CD4-positive, alpha-beta T cell treated with Interferon gamma for 1 hour (primary cell): Measurements from ENCODE around the gene ZFYVE28.

ENCODE experiments used
- DNase-seq: peaks from one replicate; pipeline ENCODE4 v3.0.0-alpha.2; 2020

Gene ZFYVE28

DNA sequence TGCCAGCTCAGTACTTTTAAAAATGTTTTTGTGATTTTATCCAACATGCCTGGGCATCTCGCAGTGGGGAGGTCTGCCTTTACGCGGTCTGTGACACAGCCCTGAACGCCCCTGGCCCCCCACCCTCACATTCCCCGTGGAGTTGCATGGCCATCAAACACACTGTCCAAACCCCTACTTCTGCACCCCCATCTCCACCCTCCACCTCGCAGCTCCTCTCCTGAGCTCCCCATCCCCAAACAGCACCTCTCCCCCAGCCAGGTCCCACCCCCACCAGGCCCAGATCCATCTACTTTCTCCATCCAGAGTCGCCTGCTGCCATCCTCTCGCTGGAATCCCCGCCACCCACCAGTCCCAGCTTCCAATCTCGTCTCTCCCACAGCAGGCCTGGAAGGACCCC, 9.5 kb downstream of the ZFYVE28 start:
- DNase-seq: no peak

DNA sequence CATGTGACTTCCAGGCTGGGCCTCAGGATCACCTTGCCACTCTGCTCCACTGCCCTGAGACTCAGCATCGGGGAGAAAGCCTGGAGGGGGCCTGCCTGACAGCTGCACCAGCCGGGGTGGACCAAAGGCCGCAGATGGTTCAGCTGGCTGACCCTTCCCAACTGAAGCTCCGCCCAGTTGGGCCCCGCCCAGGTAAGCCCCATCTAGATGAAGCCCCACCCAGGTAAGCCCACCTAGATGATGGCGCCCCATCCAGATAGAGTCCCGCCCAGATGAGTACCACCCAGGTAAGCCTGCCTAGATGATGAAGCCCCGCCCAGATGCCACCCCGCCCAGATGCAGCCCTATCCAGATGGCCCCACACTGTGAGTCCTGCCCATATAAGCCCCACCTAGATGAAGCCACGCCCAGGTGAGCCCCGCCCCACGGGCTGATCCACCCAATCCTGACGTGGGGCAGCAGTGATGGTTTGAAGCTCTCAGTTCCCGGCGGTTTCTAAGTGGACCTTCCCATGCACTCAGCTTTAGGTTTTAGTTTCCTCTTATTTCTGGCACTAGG, 10.0 kb downstream of the ZFYVE28 start:
- DNase-seq: no peak

DNA sequence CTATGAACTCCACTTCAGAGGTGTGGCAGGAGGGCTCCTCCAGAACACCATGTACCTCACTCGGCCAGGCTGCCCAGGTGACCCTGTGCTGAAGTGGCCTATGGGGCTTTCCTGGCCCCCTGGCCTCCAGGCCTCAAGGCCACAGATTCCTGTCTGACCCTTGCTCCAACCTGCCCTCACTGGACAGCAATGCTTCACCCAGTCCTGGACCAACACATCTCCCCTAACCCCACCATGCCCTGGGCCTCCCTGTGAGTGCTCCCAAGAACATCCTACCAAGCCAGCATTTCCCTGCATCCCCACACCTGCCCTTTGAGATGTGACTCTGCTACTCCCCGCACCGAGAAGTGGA, 10.5 kb downstream of the ZFYVE28 start:
- DNase-seq: no peak

DNA sequence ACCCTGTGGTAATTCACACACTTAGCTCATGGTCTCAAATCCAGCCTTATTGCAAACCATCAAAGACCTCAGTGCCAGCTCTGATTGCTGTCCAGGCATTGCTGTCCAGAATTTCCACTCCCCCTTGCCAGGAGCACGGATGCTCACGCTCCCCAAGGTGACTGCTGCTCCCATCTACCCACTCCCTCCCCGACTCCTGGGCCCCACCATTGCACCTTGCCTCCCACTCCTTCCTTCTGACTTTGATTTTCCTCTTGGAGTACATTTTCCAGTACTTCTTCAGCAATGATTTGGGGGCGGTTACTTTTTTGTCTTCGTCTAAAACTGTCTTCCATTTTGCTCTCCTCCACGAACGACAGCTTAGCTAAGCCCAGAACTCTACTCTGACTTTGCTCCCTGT, 11.5 kb downstream of the ZFYVE28 start:
- DNase-seq: no peak

DNA sequence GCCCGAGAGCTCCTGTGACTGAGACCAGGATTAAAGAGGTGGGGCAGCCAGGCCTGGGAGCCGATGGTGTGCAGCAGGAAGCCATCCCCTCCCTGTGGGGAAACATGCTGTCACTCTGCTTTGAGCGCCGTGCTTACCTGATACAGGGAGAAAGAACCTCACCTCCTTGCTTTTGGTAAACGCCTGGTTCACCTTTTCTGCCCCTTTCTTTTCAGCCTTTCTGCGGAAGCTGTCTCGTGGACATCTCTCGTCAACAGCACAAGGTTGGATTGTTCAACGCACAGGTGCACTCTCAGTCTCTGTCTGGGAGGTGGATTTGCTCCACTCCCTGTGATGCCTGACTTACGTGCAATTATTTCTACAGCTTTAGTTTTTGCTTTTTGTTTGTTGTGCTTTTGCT, 12.0 kb downstream of the ZFYVE28 start:
- DNase-seq: no peak

DNA sequence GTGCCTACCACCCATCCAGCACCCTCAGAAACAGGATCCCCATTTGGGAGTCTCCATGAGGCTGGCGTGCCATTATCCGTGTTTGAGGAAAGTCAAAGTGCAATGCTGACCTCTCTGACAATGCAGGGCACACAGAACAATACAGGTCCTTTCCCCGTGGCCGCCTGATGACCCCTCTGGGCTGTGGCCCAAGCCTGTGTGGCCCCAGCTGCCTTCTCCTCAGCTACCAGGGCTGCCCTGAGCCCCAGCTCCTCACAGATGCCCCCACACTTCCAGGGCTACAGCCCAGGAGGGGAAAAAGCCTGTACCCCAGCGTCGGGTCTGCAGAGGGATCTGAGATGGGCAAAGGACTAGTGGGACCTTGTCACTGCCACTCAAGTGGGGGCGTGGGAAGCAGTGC, 15.5 kb downstream of the ZFYVE28 start:
- DNase-seq: no peak

DNA sequence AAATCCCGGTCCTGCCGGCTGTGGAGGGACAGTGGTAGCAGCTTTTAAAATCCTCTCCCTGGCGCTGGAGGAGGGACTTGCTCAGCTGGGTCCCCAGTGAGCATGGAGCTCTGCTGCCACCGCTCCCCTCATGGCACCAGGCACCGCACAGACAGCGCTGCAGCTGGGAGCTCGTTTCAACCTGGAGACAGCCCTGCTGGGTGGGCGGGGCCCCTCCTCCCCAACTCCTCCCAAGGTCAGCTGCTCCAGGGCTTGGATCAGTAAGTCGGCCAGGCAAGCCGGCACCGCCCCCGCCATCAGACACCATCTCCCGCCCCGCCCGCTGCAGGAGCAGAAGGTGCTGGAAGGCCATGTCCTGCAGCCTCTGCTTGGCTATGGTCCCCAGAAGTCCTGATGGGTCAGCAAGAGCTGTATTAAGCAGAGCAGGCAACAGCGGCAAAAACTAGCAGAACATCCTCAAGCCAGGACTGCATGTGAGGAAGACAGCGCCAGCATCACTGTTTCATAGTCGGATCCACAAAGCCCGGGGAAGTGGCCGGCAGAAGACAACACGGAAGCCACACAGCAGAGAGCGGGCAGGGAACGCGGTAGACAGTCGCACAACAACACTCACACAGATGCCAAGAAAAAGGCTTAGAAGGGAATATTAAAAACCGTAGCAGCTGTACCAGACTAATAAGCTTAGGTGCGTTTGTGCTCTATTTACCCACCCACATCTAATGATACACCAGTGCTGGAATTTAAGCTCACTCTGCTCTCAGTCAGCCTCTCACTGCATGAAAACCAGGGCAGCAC, 16.2 kb downstream of the ZFYVE28 start:
- no peak for DNase-seq

DNA sequence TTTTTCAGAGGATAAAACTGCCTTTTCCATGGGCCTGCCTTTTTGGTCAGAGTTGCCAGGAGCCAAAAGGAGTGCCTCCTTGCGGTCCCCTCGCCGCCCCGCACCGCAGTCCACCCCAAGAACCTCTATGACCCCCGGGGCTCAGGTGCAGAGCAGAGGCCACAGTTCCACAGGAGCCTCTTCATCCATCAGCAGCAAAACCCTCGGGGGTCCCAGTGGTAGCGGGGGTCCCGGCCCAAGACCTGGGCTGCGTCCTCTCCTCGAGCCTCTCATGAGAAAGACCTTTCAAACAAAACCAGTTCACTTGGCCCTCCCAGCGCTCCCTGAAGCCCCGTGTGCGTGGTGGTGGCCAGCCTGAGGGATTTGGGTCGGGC, 16.8 kb downstream of the ZFYVE28 start:
- DNase-seq: no peak

DNA sequence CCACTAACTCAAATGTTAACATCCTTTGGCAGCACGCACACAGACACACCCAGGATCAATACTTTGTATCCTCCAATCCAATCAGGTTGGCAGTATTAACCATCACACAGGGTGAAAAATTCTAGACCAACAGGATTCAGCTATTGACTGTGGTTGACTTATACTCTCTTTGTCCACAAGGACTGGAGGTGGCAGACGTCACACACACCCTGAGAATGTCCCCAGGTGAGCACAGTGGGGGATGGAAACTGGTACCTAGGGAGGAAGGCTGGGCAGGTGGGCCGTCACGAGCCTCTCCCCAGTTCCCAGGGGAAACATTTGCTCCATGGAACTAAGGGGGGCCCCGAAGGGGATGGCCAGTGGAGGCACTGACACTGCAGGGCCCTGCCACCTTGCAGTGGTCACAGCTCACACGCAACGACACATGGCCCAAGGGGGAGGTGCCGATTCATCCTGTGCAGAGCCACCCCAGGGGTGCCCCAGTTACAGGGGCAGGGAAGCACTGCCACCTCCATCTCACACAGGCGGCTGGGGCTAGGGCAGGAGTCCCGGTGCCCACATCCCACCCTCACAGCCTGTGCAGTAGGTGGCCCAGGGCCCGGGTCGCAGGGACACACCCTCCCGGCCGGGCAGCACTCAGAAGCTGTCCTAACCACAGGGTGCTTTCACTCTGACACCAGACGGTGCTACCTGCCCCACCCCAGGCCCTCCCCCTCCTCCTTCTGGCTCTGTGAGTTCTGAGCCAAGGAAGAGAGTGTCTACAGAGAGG, 17.4 kb downstream of the ZFYVE28 start:
- no peak for DNase-seq

DNA sequence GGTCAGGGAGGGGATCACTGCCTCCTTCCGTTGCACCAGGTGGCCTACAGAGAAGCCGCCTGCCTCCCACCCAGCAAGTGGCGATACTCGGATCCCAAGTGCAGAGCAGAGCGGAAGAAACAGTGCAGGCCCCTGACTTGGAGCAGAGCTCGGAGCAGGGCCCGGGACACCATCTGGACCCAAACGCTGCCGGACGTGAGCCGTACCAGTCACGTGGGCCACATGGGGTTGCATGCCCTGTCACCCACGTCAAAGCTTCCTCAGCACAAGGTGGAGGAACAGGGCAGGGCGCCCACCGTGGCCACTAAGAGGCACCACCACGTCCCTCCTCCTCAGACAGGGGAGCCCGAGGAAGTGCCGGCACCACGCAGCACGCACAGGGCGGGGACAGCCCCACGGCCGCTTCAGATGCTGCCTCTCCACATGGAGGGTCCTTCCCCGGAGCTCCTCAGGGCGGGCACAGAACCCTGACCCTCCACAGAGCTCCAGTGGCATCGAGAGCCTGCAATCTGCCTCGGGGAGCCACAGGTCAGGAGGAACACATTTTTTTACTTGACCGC, 18.7 kb downstream of the ZFYVE28 start:
- DNase-seq: no peak

DNA sequence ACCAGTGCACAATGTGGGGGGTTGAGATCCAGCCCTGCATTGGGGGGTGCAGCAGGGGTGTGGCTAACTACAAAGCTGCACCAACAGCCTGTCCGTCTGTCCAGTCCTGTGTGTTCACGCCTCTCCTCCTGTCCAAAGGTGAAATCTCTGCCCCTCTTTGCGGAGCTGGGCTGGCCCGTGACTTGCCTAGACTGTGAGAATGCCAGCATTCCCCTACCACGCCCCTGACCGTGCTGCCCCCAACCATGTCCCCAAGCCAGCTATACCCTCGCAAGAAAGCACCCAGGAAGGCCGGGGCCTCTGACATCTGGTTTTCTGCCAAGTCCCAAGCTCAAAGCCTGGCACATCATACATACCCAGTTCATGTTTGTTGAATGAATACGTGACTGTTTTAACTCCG, 19.2 kb downstream of the ZFYVE28 start:
- DNase-seq: no peak

DNA sequence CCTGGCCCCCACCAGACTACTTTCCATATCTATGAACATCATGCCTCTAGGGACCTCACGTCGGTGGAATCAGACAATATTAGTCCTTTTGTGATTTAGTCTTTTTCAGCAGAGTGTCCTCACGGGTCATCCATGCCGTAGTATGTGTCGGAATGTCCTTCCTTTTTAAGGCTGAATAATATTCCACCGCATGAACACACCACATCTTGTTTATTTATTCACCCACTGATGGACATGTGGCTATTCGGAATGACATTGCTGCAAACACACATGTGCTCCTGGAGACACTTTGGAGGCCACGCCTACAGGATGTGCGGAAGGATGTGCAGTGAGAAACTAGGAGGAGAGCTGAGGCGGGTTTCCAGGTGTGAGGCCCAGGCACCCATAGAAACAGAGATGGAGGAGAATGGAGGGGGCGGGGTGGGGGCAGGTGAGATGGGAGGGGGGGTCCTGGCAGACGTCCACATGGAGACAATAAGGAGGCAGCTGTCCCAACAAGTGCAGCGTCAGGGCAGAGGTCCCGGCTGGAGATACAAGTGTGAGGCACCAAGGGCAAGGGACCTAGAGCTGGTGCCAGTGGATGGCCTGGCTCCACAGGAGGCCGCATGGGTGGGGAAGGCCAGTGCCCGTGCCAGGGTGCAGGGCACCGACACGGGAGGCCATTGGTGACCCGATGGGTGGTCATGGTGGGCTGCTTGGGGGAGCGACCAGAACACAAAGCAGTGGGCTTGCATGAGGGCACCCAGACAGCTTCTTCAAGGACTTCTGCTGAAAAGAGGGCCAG, 20.7 kb downstream of the ZFYVE28 start:
- DNase-seq: no peak

DNA sequence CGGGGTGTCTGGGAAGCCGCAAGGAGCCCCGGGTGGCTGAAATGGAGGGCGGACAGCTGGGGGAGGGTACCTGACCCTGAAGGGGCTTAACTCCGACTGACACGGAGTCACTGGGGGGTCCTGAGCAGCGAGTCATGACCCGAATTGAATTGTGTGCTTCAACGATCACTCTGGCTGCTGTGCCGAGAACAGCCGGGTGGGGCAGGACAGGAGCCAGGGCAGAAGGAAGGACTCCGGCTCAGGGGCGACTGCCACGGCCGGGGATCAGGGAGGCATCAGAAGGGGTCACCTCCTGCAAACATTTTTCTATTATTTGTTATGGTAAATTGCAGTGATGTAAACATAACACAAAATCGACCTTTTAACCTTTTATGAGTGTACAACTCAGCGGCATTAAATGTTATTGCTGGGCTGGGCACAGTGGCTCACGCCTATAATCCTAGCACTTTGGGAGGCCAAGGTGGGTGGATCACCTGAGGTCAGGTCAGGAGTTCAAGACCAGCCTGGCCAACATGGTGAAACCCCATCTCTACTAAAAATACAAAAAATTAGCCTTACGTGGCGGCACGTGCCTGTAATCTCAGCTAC, 21.6 kb downstream of the ZFYVE28 start:
- DNase-seq: no peak

DNA sequence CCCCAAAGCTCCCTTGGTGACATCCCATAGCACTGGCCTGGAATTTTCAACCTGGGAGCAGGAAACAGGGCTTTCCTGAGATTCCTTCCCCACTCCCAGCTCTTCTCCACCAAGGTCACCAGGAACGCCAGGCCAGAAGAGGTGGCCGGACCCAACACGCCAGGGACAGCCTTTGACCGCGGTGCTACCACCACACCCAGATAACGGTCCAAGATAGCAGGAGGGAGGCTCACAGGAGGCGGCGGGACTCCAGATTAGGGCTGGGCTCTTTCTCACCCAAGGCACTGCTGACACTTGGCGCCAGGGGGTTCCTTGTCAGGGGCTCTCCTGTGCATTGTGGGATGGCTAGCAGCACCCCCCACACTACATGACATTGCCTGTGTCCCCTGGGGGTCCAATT, 22.9 kb downstream of the ZFYVE28 start:
- no peak for DNase-seq

DNA sequence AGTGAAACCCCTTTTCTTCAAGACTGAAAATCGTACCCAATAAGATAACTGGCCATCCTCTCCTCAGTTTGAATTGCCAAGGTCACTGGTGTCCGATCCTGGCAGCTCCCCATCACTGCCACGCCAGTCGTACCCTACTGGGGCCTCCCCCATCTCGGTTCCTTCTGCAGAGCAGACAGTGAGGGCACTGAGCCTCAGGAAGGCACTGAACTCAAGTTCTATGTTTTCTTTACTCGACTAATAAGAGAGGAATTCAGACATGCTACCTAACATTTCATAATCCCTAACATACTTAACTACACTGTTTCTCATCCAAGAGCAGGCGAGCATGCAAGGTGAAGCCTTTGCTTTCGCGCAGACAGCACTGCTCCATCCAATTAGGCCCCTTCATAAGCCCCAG, 23.4 kb downstream of the ZFYVE28 start:
- no peak for DNase-seq

DNA sequence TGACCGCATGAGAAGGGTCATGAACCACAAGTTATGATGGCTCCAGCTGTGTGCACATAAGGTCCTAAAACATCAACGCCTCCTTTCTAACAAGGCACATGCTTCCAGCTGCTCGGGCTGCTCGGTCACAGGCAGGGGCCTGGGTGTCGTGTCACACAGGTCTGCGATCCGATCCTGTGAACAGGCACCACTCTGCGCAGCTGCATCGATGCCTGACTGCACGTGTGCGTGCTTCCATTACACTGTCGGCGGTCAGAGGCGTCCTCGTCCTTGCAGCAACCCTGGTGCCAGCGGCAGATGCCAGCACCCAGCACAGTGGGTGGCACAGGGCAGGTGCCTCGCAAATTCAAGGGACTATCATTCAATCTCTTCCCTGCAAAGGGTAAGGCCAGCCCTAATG, 23.9 kb downstream of the ZFYVE28 start:
- DNase-seq: no peak

DNA sequence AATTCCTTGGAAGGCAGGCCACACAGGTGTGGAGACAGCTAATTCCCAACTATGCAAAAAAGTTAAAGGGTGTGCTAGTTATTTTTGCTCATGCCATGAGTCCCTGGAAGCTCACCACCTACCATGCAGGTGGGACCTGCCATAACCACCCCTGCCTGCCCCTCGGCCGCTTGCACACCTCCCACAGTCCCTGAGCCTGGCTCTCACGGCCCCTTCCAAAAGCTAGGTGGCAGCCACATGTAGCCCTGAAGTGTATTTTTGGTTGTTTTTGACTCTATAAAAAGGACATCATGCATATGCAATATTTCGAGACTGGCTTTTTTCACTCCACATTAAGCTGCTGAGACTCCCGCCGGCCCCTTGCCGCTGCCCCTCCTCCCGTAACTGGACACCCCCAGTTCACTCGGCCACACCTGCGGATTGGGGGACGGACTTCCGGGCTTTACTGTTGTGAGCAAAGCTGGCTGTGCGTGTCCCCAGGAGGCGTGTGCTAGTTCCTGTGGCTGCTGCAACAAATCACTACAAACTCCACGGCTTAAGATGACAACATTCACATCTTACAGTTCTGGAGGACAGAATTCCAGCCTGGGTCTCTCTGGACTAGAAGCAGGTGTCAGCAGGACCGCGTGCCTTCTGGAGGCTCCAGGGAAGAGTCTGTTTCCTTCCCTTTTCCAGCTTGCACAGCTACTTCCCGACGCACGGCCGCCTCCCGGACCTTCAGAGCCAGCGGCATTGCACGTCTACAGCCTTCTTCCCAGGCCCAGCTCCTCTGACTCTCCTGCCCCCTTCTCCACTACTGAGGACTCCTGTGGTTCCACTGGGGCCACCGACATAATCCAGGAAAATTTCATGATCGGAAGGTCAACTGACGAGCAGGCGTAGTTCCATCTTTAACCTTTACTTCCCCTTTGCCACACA, 24.8 kb downstream of the ZFYVE28 start:
- no peak for DNase-seq

DNA sequence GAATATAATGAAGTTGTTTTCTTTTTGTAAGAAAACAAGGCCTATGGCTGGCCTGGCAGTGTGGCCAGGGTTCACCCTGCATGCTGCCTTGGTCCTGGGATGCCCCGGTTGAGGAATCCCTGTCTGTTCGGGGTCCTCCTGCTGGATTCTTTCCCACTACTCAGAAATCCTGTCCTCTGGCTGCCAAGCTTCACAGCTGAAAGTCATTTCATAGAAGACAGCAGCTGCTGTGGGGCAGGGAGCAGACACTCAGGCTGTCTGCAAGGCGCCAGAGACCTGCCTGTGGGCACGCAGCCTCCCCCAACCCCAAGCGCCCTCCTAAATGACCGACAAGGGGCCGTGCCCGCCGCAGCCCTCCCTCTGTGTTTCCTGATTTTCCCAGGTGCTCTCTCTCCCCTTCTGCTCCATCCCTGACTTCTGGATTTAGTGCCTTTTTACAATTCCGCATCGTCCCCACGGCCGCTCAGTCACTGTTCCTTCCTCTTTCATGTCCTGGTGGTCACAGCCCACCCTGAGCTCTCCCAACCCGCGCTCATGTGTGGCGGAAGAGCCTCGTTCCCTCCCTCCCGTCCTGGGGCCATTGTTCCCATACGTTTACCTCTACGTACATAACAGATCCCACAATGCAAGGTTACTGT, 27.5 kb downstream of the ZFYVE28 start:
- DNase-seq: no peak

DNA sequence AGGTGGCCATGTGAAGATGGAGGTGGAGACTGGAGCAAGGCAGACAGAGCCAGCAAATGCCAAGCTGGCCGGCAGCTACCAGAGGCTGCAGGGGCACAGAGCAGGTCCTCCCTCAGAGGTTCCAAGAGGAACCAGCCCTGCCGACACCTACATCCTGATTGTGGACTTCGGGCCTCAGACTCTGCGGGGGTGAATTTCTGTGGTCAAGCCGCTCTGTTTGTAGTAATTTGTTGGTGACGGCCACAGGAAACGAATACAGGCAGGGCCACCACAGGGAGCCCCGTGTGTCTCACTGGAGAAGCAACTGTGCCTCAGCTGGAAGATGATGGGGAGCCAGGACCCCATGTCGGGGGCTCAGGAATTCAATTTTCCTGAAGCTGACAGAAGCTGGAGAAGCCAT, 28.3 kb downstream of the ZFYVE28 start:
- DNase-seq: no peak

DNA sequence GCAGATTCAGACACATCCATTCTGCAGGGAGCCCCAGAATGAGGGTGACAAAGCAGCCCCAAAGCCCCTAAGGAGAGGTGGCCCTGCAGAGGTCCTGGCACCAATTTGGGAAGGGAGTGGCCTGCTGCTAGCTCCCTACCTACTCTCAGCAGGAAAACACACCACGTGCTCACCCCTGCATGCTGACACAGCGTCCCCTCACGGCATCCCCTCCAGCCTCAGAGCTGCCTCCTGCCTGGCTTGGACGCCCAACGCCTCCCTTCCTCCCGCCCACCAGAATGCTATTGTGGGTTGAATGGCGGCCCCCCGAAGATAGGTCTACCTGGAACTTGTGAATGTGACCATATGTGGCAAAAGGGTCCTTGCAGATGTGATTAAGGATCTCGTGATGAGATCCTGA, 28.8 kb downstream of the ZFYVE28 start:
- DNase-seq: no peak
